ENCODE data around the gene SLC10A3. TPM values are rescaled to one million over a fixed set of nuclear protein-coding genes. Genes with fewer than 3 reads are reported as not detected.
"Not testable (repeated sequence)": the region's sequence is repeated elsewhere in the genome, so short reads cannot be mapped to it uniquely, and the experiment has no call there.

The SLC10A3 gene
- total RNA-seq, 1 donor from 2014 or later = 10.4 TPM

GRCh38 chrX:154511761-154512160 lies 21.3 kb upstream of the SLC10A3 start:
- DNase-seq (ENCODE audit: low spot score) = no peak

GRCh38 chrX:154509455-154509854 lies 19.0 kb upstream of the SLC10A3 start:
- no peak for DNase-seq (ENCODE audit: low spot score)

GRCh38 chrX:154508384-154508745 lies 17.9 kb upstream of the SLC10A3 start:
- no peak for DNase-seq (ENCODE audit: low spot score)

- DNase-seq (ENCODE audit: low spot score) = no peak
Observed at GRCh38 chrX:154507673-154508383, 17.4 kb upstream of the SLC10A3 start.

GRCh38 chrX:154506483-154507332 lies 16.3 kb upstream of the SLC10A3 start:
- no peak for DNase-seq (ENCODE audit: low spot score)

GRCh38 chrX:154505734-154506133 lies 15.3 kb upstream of the SLC10A3 start:
- DNase-seq (ENCODE audit: low spot score) = no peak

- no peak for DNase-seq (ENCODE audit: low spot score)
Observed at GRCh38 chrX:154502989-154503388, 12.6 kb upstream of the SLC10A3 start.

GRCh38 chrX:154502098-154502497 lies 11.7 kb upstream of the SLC10A3 start:
- DNase-seq (ENCODE audit: low spot score) = no peak

GRCh38 chrX:154501423-154501822 lies 11.0 kb upstream of the SLC10A3 start:
- DNase-seq (ENCODE audit: low spot score) = not testable (repeated sequence)

- not testable (repeated sequence) for DNase-seq (ENCODE audit: low spot score)
Observed at GRCh38 chrX:154496591-154497137, 6.2 kb upstream of the SLC10A3 start.

GRCh38 chrX:154495472-154495922 lies 5.1 kb upstream of the SLC10A3 start:
- DNase-seq (ENCODE audit: low spot score) = no peak

GRCh38 chrX:154494715-154495114 lies 4.3 kb upstream of the SLC10A3 start:
- no peak for DNase-seq (ENCODE audit: low spot score)

- peak; percentile 44 for DNase-seq (ENCODE audit: low spot score)
Observed at GRCh38 chrX:154490021-154490413, 412 bp downstream of the SLC10A3 start.

- DNase-seq (ENCODE audit: low spot score) = no peak
Observed at GRCh38 chrX:154489182-154489581, 1.2 kb downstream of the SLC10A3 start.

- DNase-seq (ENCODE audit: low spot score) = no peak
Observed at GRCh38 chrX:154488336-154489075, 1.9 kb downstream of the SLC10A3 start.

GRCh38 chrX:154487518-154488290 lies 2.7 kb downstream of the SLC10A3 start:
- no peak for DNase-seq (ENCODE audit: low spot score)

GRCh38 chrX:154486396-154487207 lies 3.8 kb downstream of the SLC10A3 start, which contains the start of gene UBL4A:
UBL4A (minus strand) TSS chrX:154486615; CDS start chrX:154486584, 31 bp downstream.
- peak; percentile 73 for DNase-seq (ENCODE audit: low spot score)

GRCh38 chrX:154486052-154486395 lies 4.4 kb downstream of the SLC10A3 start:
- DNase-seq (ENCODE audit: low spot score) = peak; percentile 6

GRCh38 chrX:154485150-154486051 lies 5.0 kb downstream of the SLC10A3 start:
- DNase-seq (ENCODE audit: low spot score) = no peak

Data from umbilical cord (tissue), 2 donors.